DOHH2 (cell line): ENCODE measurements around the gene FEV.

Experiments
- H3F3A ChIP-seq: fragments of 200-600 bp; sonication (generic), shearing (Covaris generic); 2 replicates; pipeline ENCODE4 v1.6.0; 2016; ENCODE audit warnings: antibody characterized with exemption, mild to moderate bottlenecking; ENCODE audit not compliant: control insufficient read depth, insufficient read depth
- H3K27ac ChIP-seq: fragments of 200-600 bp; sonication (generic); 2 replicates; pipeline ENCODE4 v1.5.1; 2014; ENCODE audit warnings: low read depth, mild to moderate bottlenecking, low read length, moderate library complexity
- H3K27me3 ChIP-seq: fragments of 200-600 bp; sonication (generic); 2 replicates; pipeline ENCODE4 v1.6.1; 2014; ENCODE audit warnings: mild to moderate bottlenecking, low read length, mixed read lengths; ENCODE audit not compliant: control insufficient read depth
- H3K36me3 ChIP-seq: fragments of 200-600 bp; sonication (generic); 2 replicates; pipeline ENCODE4 v1.6.1; 2014; ENCODE audit warnings: mild to moderate bottlenecking, low read length, moderate library complexity, mixed read lengths; ENCODE audit not compliant: control insufficient read depth
- H3K4me1 ChIP-seq: fragments of 200-600 bp; sonication (generic); 2 replicates; pipeline ENCODE4 v1.6.1; 2014; ENCODE audit warnings: mild to moderate bottlenecking, low read length, mixed read lengths; ENCODE audit not compliant: control insufficient read depth
- H3K4me2 ChIP-seq: fragments of 200-600 bp; sonication (generic); 2 replicates; pipeline ENCODE4 v1.6.0; 2014; ENCODE audit warnings: mild to moderate bottlenecking, low read length, moderate library complexity
- H3K4me3 ChIP-seq: fragments of 200-600 bp; sonication (generic); 2 replicates; pipeline ENCODE4 v1.5.1; 2014; ENCODE audit warnings: mild to moderate bottlenecking, low read length, mixed read lengths
- H3K79me2 ChIP-seq: fragments of 200-600 bp; sonication (generic); 2 replicates; pipeline ENCODE4 v1.6.1; 2014; ENCODE audit warnings: mild to moderate bottlenecking, low read length, mixed read lengths; ENCODE audit not compliant: control insufficient read depth
- H3K9me2 ChIP-seq: fragments of 200-600 bp; sonication (generic); replicated peaks from 2 replicates; pipeline ENCODE4 v1.6.1; 2014; ENCODE audit warnings: mild to moderate bottlenecking, low read length, mixed read lengths; ENCODE audit not compliant: control insufficient read depth
- H3K9me3 ChIP-seq: fragments of 200-600 bp; sonication (generic); 2 replicates; pipeline ENCODE4 v1.6.1; 2014; ENCODE audit warnings: antibody characterized with exemption, low read length, mixed read lengths; ENCODE audit not compliant: control insufficient read depth, insufficient read depth
- H4K20me1 ChIP-seq: fragments of 200-600 bp; sonication (generic); 2 replicates; pipeline ENCODE4 v1.6.0; 2014; ENCODE audit warnings: low read depth, mild to moderate bottlenecking, antibody characterized with exemption, low read length, moderate library complexity; ENCODE audit not compliant: control insufficient read depth, insufficient read depth
- CTCF ChIP-seq: fragments of 200-600 bp; sonication (generic); IDR thresholded peaks from one replicate; pipeline ENCODE4 v1.5.1; 2014; ENCODE audit warnings: antibody characterized with exemption, mild to moderate bottlenecking, low read depth, low read length; ENCODE audit not compliant: poor library complexity, severe bottlenecking
- EZH2phosphoT487 ChIP-seq: fragments of 200-600 bp; sonication (generic); IDR thresholded peaks from 2 replicates; pipeline ENCODE4 v1.6.1; 2017; ENCODE audit warnings: borderline replicate concordance, mild to moderate bottlenecking, antibody characterized with exemption, low read length, moderate library complexity, mixed read lengths

The FEV gene

DNA sequence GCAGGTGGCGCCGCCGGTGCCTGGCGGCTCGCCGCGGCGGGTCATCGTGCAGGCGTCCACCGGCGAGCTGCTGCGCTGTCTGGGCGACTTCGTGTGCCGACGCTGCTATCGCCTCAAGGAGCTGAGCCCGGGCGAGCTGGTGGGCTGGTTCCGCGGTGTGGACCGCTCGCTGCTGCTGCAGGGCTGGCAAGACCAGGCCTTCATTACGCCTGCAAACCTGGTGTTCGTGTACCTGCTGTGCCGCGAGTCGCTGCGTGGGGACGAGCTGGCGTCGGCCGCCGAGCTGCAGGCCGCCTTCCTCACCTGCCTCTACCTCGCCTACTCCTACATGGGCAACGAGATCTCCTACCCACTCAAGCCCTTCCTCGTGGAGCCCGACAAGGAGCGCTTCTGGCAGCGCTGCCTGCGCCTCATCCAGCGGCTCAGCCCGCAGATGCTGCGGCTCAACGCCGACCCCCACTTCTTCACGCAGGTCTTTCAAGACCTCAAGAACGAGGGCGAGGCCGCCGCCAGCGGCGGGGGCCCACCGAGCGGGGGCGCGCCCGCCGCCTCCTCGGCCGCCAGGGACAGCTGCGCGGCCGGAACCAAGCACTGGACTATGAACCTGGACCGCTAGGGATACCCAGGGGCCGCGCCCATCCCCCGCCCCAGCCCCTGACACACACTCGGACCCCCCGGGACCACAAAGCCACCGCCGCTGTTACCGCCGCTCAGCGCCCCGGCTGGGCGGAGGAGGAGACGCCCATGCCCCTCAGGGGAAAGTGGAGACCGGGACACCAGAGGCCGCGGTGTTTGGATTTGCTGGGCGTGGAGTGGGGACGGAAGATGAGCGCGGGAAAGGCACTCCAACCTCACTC lies 24.4 kb downstream of the FEV start:
- H3K9me3 ChIP-seq = no peaks in the 10 kb centered on the region
- no peaks in the 10 kb centered on the region for H3K36me3 ChIP-seq
- no peaks in the 10 kb centered on the region for H4K20me1 ChIP-seq
- no peak overlapping the region for H3K27ac ChIP-seq
- H3F3A ChIP-seq = no peaks in the 10 kb centered on the region
- H3K4me2 ChIP-seq = no peak overlapping the region
- H3K27me3 ChIP-seq = peaks cover 24% of the 10 kb centered on the region
- TF ChIP-seq CTCF (no peak), EZH2phosphoT487 (no peak)
- H3K4me3 ChIP-seq = no peak overlapping the region
- peaks cover 11% of the 10 kb centered on the region for H3K4me1 ChIP-seq
- H3K79me2 ChIP-seq = no peaks in the 10 kb centered on the region
- H3K9me2 ChIP-seq = no peaks in the 10 kb centered on the region

- H3K27me3 ChIP-seq = peaks cover 24% of the 10 kb centered on the region
- H3K79me2 ChIP-seq = no peaks in the 10 kb centered on the region
- H3K4me3 ChIP-seq = peak overlapping the region; percentile 81
- H3F3A ChIP-seq = no peaks in the 10 kb centered on the region
- peak overlapping the region; percentile 97 for H3K4me2 ChIP-seq
- no peaks in the 10 kb centered on the region for H3K9me3 ChIP-seq
- H4K20me1 ChIP-seq = no peaks in the 10 kb centered on the region
- H3K27ac ChIP-seq = no peak overlapping the region
- H3K4me1 ChIP-seq = peaks cover 11% of the 10 kb centered on the region
- no peaks in the 10 kb centered on the region for H3K36me3 ChIP-seq
- H3K9me2 ChIP-seq = no peaks in the 10 kb centered on the region
- no peak for TF ChIP-seq EZH2phosphoT487
- TF ChIP-seq CTCF = no peak
These were observed 25.1 kb downstream of the FEV start for GRCh38 chr2:218959761-218960308.

- Histone ChIP-seq H3K27ac (no peak within 1 kb of the TSS), H3K4me2 (peak within 1 kb of the TSS; percentile 97), H3K4me1 (peaks cover 9% of the 10 kb centered on the region), H3K79me2 (no peaks in the 10 kb centered on the region), H3K4me3 (peak within 1 kb of the TSS; percentile 81), H3F3A (no peaks in the 10 kb centered on the region), H3K9me2 (no peaks in the 10 kb centered on the region), H4K20me1 (no peaks in the 10 kb centered on the region), H3K27me3 (peaks cover 21% of the 10 kb centered on the region), H3K36me3 (no peaks in the 10 kb centered on the region), H3K9me3 (no peaks in the 10 kb centered on the region)
- TF ChIP-seq EZH2phosphoT487 (no peak), CTCF (no peak)
These were observed 25.7 kb downstream of the FEV start, which contains the start of gene CDK5R2 for GRCh38 chr2:218959141-218959731. Gene CDK5R2 (plus strand): TSS chr2:218959666. CDS start chr2:218959821, 155 bp downstream.
